ENCODE measurements around the gene TBC1D10B. TPM values are rescaled to one million over a fixed set of nuclear protein-coding genes. Genes with fewer than 3 reads are reported as not detected.
A peak's percentile ranks its signal among the peaks of the same experiment; 100 is the strongest.
"Not testable (repeated sequence)": the region's sequence is repeated elsewhere in the genome, so short reads cannot be mapped to it uniquely, and the experiment has no call there.

The TBC1D10B gene
- total RNA-seq, 6 experiments from 2014 or later: 7.9 to 12.3 (median 10.6) TPM

- intact Hi-C loops (cut with DNase I): no loop called here
- TF ChIP-seq CTCF (IDR thresholded peaks at IDR 0.05) (no peak), POLR2A (IDR thresholded peaks at IDR 0.05) (no peak)
- Histone ChIP-seq H3K9me3 (no peaks in the 10 kb centered on the region), H3K27me3 (no peaks in the 10 kb centered on the region), H3K36me3 (peaks cover 0 to 41% (median 5%) of the 10 kb centered on the region in 4 donors), H3K4me1 (peaks cover 0 to 23% (median 9%) of the 10 kb centered on the region in 4 donors), H3K27ac (no peak overlapping the region), H3K4me3 (no peak overlapping the region)
- ATAC-seq: no peak
- WGBS (ENCODE audit: insufficient coverage, low coverage, low lambda C conversion rate, missing lambda C conversion rate): 88% methylated on average over 6 of the region's 7 CpGs
- DNase-seq: peak in 1 of 3 donors; percentile 2
Observed at GRCh38 chr16:30348929-30349328, 21.4 kb downstream of the TBC1D10B start.

GRCh38 chr16:30348113-30348512, 22.2 kb downstream of the TBC1D10B start:
- Histone ChIP-seq H3K4me3 (no peak overlapping the region), H3K27me3 (no peaks in the 10 kb centered on the region), H3K36me3 (peaks cover 0 to 41% (median 6%) of the 10 kb centered on the region in 4 donors), H3K4me1 (peaks cover 0 to 23% (median 10%) of the 10 kb centered on the region in 4 donors), H3K27ac (no peak overlapping the region), H3K9me3 (no peaks in the 10 kb centered on the region)
- peak in 1 of 3 donors; percentile 31 for DNase-seq
- ATAC-seq: no peak
- WGBS (ENCODE audit: insufficient coverage, low coverage, low lambda C conversion rate, missing lambda C conversion rate): 93% methylated on average over 8 of the region's 8 CpGs
- intact Hi-C loops (cut with DNase I): no loop called here
- TF ChIP-seq POLR2A (IDR thresholded peaks at IDR 0.05) (no peak), CTCF (IDR thresholded peaks at IDR 0.05) (no peak)

DNA sequence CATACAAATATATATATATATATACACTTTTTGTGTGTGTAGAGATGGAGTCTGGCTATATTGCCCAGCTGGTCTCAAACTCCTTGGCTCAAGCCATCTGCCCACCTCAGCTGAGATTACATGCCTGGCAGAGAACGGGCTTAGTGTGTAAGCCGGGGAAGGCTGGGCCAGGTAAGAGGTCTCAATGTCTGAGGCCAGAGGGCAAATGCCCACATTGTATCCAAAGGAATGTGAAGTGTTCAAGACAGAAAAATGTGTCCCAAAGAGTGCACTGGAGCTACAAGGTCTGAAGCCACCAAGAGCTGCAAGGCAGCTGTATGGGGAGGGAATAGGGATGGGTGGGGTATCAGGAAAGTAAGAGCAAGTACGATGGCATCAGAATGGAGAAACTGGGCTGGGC, 24.0 kb downstream of the TBC1D10B start:
- Histone ChIP-seq H3K36me3 (peaks cover 0 to 41% (median 7%) of the 10 kb centered on the region in 4 donors), H3K9me3 (no peaks in the 10 kb centered on the region), H3K4me3 (no peak overlapping the region), H3K27ac (no peak overlapping the region), H3K27me3 (no peaks in the 10 kb centered on the region), H3K4me1 (peaks cover 0 to 21% (median 6%) of the 10 kb centered on the region in 4 donors)
- TF ChIP-seq CTCF (IDR thresholded peaks at IDR 0.05) (no peak), POLR2A (IDR thresholded peaks at IDR 0.05) (no peak)
- intact Hi-C loops (cut with DNase I): no loop called here
- DNase-seq: no peak
- 100% methylated on average over 1 of the region's 3 CpGs for WGBS (ENCODE audit: insufficient coverage, low coverage, low lambda C conversion rate, missing lambda C conversion rate)
- ATAC-seq: no peak

DNA sequence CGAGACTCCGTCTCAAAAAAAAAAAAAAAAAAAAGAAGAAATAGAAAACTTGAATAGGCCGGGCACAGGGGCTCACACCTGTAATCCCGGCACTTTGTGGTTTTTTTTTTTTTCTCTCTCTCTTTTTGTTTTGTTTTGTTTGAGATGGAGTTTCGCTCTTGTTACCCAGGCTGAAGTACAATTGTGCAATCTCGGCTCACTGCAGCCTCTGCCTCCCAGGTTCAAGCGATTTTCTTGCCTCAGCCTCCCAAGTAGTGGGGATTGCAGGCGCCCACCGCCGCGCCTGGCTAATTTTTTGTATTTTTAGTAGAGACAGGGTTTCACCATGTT, 26.8 kb downstream of the TBC1D10B start:
- intact Hi-C loops (cut with DNase I); DNase-seq; H3K9me3 ChIP-seq; H3K4me3 ChIP-seq; H3K27me3 ChIP-seq: not testable (repeated sequence)
- Histone ChIP-seq H3K4me1 (peaks cover 0 to 21% (median 6%) of the 10 kb centered on the region in 4 donors), H3K27ac (peak overlapping the region in 2 of 3 donors; percentile 53 to 62), H3K36me3 (peaks cover 0 to 38% (median 7%) of the 10 kb centered on the region in 4 donors)
- 36% methylated on average over 7 of the region's 11 CpGs for WGBS (ENCODE audit: insufficient coverage, low coverage, low lambda C conversion rate, missing lambda C conversion rate)
- peak in 3 of 4 donors; percentile 21 to 44 (median 36) for ATAC-seq

- Histone ChIP-seq H3K4me3 (no peak overlapping the region), H3K36me3 (peaks cover 0 to 33% (median 7%) of the 10 kb centered on the region in 4 donors), H3K4me1 (peaks cover 0 to 21% (median 6%) of the 10 kb centered on the region in 4 donors), H3K27me3 (no peaks in the 10 kb centered on the region), H3K27ac (peak overlapping the region in 2 of 3 donors; percentile 53 to 62), H3K9me3 (no peaks in the 10 kb centered on the region)
- TF ChIP-seq CTCF (IDR thresholded peaks at IDR 0.05) (no peak), POLR2A (IDR thresholded peaks at IDR 0.05) (no peak)
- WGBS (ENCODE audit: insufficient coverage, low coverage, low lambda C conversion rate, missing lambda C conversion rate): 100% methylated on average over 3 of the region's 32 CpGs
- DNase-seq: peak in 1 of 3 donors; percentile 19
- ATAC-seq: peak in 1 of 4 donors; percentile 1
- intact Hi-C loops (cut with DNase I): no loop called here
Observed at GRCh38 chr16:30342751-30343490, 27.4 kb downstream of the TBC1D10B start.

DNA sequence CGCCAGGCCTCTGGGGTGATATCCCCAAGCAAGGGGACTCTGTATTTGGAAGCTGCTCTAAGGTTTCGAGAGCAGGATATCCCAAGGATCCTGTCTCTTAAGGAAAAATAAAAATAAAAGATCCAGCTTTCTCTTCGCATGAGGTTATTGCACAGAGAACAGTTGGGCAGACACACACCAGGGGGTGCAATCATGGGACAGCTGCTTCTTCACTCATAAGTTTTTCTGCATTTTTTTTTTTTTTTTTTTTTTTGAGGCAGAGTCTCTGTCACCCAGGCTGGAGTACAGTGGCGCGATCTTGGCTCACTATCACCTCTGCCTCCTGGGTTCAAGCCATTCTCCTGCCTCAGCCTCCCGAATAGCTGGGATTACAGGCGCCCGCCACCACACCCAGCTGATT, 28.3 kb downstream of the TBC1D10B start:
- 81% methylated on average over 8 of the region's 8 CpGs for WGBS (ENCODE audit: insufficient coverage, low coverage, low lambda C conversion rate, missing lambda C conversion rate)

More for the DNA sequence above, 28.3 kb downstream of the TBC1D10B start:
- DNase-seq; ATAC-seq; H3K4me3 ChIP-seq; H3K9me3 ChIP-seq; H3K27me3 ChIP-seq; intact Hi-C loops (cut with DNase I): not testable (repeated sequence)
- peak overlapping the region in 1 of 3 donors; percentile 62 for H3K27ac ChIP-seq
- H3K4me1 ChIP-seq: peaks cover 0 to 21% (median 6%) of the 10 kb centered on the region in 4 donors
- peaks cover 0 to 24% (median 7%) of the 10 kb centered on the region in 4 donors for H3K36me3 ChIP-seq

All from right lobe of liver (tissue), 6 donors.